HepG2 (cell line): ENCODE measurements around the gene MTMR4. TPM values are rescaled to one million over a fixed set of nuclear protein-coding genes. Genes with fewer than 3 reads are reported as not detected.
A peak's percentile ranks its signal among the peaks of the same experiment; 100 is the strongest.

ENCODE experiments used
- SATB2 ChIP-seq: sonication (generic); formaldehyde crosslinking; IDR thresholded peaks from 2 replicates; pipeline ENCODE4 v1.5.0; 2020; ENCODE audit warnings: missing genetic modification reagents
- ZNF251 ChIP-seq: sonication (generic); formaldehyde crosslinking; IDR thresholded peaks from 2 replicates; pipeline ENCODE4 v1.9.0; 2021; ENCODE audit warnings: mild to moderate bottlenecking, missing genetic modification reagents
- ZNF382 ChIP-seq: sonication (generic); formaldehyde crosslinking; IDR thresholded peaks from 2 replicates; pipeline ENCODE4 v1.5.0; 2020; ENCODE audit warnings: missing genetic modification reagents, mild to moderate bottlenecking, borderline replicate concordance
- polyA plus RNA-seq, 8 experiments: library from polyadenylated mRNA; depleted of rRNA in 3 of 8; stranded (reverse) in 7 of 8; unstranded in 1 of 8; fragments of >200 nt; fragmentation: Illumina TruSeq in 4 of 8; extraction: Trizol in 4 of 8; gene quantifications; 2 replicates each; pipeline versions ENCODE4 v1.2.1 to v1.2.3, GENCODE V29; 2011 to 2016; ENCODE audit warnings: low read depth in 4 of 8, missing spikeins in 1 of 8, mixed read lengths in 1 of 8; ENCODE audit not compliant: insufficient read depth in 1 of 8
- total RNA-seq, 5 experiments: library from RNA; depleted of rRNA; stranded (reverse); fragments of >200 nt; fragmentation: Illumina TruSeq; extraction: Trizol; gene quantifications; 2 replicates each; pipeline ENCODE4 v1.2.3, GENCODE V29; 2016; ENCODE audit warnings: low read depth in 1 of 5
- TF ChIP-seq, protein P1 (sequence below): sonication (generic); formaldehyde crosslinking; IDR thresholded peaks from one replicate; pipeline ENCODE4 v1.5.1; 2020; ENCODE audit warnings: mild to moderate bottlenecking, missing genetic modification reagents; ENCODE audit errors: not compliant biosample characterization
- TF ChIP-seq, protein P2 (sequence below): IDR thresholded peaks from 2 replicates; pipeline ENCODE4 v1.4.0; 2020; ENCODE audit warnings: mild to moderate bottlenecking, missing genetic modification reagents
- TF ChIP-seq, protein P3 (sequence below): sonication (generic); formaldehyde crosslinking; IDR thresholded peaks from 2 replicates; pipeline ENCODE4 v1.5.1; 2020; ENCODE audit warnings: mild to moderate bottlenecking, missing genetic modification reagents, moderate library complexity
- TF ChIP-seq, protein P4 (sequence below): sonication (generic); formaldehyde crosslinking; IDR thresholded peaks from 2 replicates; pipeline ENCODE4 v1.5.0; 2020; ENCODE audit warnings: mild to moderate bottlenecking, missing genetic modification reagents, borderline replicate concordance
- TF ChIP-seq, protein P5 (sequence below): sonication (generic); formaldehyde crosslinking; IDR thresholded peaks from 2 replicates; pipeline ENCODE4 v1.4.0; 2020; ENCODE audit warnings: missing genetic modification reagents

Gene MTMR4
- total and polyA plus RNA-seq, 2 of the 13 experiments (the other 11 are each of a cell fraction or from before 2014, with no cell fraction given), result 62.5 to 65.1 TPM

DNA sequence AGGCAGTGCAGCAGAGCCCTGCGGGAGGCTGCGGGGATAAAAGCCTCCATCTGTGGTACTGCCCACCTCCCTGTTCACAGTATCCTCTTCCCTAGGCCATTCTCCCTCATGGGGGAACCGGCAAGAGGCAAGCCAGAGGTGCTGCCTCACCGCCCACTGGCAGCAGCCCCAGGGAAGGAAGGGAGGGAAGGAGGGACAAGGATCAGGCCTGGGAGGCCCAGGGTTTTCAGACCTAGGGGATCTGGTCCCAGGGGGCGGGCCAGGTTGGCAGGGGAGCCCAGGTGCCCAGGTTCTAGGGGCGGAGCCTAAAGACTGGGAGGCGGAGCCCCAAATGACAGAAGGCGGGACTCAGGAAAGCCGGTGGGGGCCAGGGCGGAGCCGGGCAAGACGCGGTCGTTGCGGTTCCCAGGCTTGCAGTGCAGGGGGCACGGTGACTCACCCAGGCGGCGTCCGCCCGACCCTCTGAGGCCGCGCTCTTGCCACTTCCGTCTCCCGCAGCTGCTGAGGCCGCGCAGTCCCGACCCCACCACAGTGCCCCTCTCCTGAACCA is 3.0 kb upstream of the MTMR4 start (continued):
- TF ChIP-seq, protein P1, sequence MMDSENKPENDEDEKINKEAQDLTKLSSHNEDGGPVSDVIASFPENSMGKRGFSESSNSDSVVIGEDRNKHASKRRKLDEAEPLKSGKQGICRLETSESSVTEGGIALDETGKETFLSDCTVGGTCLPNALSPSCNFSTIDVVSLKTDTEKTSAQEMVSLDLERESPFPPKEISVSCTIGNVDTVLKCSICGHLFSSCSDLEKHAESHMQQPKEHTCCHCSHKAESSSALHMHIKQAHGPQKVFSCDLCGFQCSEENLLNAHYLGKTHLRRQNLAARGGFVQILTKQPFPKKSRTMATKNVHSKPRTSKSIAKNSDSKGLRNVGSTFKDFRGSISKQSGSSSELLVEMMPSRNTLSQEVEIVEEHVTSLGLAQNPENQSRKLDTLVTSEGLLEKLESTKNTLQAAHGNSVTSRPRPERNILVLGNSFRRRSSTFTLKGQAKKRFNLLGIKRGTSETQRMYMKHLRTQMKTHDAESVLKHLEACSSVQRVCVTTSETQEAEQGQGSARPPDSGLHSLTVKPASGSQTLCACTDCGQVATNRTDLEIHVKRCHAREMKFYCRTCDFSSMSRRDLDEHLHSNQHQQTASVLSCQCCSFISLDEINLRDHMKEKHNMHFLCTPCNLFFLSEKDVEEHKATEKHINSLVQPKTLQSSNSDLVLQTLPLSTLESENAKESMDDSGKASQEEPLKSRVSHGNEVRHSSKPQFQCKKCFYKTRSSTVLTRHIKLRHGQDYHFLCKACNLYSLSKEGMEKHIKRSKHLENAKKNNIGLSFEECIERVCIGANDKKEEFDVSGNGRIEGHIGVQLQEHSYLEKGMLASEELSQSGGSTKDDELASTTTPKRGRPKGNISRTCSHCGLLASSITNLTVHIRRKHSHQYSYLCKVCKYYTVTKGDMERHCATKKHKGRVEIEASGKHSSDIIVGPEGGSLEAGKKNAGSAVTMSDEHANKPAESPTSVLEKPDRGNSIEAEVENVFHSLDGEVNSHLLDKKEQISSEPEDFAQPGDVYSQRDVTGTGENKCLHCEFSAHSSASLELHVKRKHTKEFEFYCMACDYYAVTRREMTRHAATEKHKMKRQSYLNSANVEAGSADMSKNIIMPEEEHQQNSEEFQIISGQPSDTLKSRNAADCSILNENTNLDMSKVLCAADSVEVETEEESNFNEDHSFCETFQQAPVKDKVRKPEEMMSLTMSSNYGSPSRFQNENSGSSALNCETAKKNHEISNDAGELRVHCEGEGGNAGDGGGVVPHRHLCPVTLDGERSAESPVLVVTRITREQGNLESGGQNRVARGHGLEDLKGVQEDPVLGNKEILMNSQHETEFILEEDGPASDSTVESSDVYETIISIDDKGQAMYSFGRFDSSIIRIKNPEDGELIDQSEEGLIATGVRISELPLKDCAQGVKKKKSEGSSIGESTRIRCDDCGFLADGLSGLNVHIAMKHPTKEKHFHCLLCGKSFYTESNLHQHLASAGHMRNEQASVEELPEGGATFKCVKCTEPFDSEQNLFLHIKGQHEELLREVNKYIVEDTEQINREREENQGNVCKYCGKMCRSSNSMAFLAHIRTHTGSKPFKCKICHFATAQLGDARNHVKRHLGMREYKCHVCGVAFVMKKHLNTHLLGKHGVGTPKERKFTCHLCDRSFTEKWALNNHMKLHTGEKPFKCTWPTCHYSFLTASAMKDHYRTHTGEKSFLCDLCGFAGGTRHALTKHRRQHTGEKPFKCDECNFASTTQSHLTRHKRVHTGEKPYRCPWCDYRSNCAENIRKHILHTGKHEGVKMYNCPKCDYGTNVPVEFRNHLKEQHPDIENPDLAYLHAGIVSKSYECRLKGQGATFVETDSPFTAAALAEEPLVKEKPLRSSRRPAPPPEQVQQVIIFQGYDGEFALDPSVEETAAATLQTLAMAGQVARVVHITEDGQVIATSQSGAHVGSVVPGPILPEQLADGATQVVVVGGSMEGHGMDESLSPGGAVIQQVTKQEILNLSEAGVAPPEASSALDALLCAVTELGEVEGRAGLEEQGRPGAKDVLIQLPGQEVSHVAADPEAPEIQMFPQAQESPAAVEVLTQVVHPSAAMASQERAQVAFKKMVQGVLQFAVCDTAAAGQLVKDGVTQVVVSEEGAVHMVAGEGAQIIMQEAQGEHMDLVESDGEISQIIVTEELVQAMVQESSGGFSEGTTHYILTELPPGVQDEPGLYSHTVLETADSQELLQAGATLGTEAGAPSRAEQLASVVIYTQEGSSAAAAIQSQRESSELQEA (CRISPR knock-in tag), result no peak
- TF ChIP-seq, protein P2, sequence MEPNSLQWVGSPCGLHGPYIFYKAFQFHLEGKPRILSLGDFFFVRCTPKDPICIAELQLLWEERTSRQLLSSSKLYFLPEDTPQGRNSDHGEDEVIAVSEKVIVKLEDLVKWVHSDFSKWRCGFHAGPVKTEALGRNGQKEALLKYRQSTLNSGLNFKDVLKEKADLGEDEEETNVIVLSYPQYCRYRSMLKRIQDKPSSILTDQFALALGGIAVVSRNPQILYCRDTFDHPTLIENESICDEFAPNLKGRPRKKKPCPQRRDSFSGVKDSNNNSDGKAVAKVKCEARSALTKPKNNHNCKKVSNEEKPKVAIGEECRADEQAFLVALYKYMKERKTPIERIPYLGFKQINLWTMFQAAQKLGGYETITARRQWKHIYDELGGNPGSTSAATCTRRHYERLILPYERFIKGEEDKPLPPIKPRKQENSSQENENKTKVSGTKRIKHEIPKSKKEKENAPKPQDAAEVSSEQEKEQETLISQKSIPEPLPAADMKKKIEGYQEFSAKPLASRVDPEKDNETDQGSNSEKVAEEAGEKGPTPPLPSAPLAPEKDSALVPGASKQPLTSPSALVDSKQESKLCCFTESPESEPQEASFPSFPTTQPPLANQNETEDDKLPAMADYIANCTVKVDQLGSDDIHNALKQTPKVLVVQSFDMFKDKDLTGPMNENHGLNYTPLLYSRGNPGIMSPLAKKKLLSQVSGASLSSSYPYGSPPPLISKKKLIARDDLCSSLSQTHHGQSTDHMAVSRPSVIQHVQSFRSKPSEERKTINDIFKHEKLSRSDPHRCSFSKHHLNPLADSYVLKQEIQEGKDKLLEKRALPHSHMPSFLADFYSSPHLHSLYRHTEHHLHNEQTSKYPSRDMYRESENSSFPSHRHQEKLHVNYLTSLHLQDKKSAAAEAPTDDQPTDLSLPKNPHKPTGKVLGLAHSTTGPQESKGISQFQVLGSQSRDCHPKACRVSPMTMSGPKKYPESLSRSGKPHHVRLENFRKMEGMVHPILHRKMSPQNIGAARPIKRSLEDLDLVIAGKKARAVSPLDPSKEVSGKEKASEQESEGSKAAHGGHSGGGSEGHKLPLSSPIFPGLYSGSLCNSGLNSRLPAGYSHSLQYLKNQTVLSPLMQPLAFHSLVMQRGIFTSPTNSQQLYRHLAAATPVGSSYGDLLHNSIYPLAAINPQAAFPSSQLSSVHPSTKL (CRISPR knock-in tag), result no peak
- TF ChIP-seq, protein P3, sequence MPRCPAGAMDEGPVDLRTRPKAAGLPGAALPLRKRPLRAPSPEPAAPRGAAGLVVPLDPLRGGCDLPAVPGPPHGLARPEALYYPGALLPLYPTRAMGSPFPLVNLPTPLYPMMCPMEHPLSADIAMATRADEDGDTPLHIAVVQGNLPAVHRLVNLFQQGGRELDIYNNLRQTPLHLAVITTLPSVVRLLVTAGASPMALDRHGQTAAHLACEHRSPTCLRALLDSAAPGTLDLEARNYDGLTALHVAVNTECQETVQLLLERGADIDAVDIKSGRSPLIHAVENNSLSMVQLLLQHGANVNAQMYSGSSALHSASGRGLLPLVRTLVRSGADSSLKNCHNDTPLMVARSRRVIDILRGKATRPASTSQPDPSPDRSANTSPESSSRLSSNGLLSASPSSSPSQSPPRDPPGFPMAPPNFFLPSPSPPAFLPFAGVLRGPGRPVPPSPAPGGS (CRISPR knock-in tag), result no peak
- TF ChIP-seq, protein P4, sequence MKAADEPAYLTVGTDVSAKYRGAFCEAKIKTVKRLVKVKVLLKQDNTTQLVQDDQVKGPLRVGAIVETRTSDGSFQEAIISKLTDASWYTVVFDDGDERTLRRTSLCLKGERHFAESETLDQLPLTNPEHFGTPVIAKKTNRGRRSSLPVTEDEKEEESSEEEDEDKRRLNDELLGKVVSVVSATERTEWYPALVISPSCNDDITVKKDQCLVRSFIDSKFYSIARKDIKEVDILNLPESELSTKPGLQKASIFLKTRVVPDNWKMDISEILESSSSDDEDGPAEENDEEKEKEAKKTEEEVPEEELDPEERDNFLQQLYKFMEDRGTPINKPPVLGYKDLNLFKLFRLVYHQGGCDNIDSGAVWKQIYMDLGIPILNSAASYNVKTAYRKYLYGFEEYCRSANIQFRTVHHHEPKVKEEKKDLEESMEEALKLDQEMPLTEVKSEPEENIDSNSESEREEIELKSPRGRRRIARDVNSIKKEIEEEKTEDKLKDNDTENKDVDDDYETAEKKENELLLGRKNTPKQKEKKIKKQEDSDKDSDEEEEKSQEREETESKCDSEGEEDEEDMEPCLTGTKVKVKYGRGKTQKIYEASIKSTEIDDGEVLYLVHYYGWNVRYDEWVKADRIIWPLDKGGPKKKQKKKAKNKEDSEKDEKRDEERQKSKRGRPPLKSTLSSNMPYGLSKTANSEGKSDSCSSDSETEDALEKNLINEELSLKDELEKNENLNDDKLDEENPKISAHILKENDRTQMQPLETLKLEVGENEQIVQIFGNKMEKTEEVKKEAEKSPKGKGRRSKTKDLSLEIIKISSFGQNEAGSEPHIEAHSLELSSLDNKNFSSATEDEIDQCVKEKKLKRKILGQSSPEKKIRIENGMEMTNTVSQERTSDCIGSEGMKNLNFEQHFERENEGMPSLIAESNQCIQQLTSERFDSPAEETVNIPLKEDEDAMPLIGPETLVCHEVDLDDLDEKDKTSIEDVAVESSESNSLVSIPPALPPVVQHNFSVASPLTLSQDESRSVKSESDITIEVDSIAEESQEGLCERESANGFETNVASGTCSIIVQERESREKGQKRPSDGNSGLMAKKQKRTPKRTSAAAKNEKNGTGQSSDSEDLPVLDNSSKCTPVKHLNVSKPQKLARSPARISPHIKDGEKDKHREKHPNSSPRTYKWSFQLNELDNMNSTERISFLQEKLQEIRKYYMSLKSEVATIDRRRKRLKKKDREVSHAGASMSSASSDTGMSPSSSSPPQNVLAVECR (CRISPR knock-in tag), result peak; percentile 90
- TF ChIP-seq ZNF251 (CRISPR knock-in tag) (no peak), SATB2 (CRISPR knock-in tag) (no peak), ZNF382 (CRISPR knock-in tag) (no peak)
- TF ChIP-seq, protein P5, sequence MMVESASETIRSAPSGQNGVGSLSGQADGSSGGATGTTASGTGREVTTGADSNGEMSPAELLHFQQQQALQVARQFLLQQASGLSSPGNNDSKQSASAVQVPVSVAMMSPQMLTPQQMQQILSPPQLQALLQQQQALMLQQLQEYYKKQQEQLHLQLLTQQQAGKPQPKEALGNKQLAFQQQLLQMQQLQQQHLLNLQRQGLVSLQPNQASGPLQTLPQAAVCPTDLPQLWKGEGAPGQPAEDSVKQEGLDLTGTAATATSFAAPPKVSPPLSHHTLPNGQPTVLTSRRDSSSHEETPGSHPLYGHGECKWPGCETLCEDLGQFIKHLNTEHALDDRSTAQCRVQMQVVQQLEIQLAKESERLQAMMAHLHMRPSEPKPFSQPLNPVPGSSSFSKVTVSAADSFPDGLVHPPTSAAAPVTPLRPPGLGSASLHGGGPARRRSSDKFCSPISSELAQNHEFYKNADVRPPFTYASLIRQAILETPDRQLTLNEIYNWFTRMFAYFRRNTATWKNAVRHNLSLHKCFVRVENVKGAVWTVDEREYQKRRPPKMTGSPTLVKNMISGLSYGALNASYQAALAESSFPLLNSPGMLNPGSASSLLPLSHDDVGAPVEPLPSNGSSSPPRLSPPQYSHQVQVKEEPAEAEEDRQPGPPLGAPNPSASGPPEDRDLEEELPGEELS (CRISPR knock-in tag), result no peak; the same call in 1 of the 2 replicates
